Activated naive CD4-positive, alpha-beta T cell treated with anti-CD3 and anti-CD28 coated beads, Interleukin-2, amount 50 U/mL, for 16 hours (primary cell): ENCODE results near the gene DNAJA3.

Experiments used
- DNase-seq: peaks from one replicate; pipeline ENCODE4 v3.0.0-alpha.2; 2020

Gene DNAJA3

DNA sequence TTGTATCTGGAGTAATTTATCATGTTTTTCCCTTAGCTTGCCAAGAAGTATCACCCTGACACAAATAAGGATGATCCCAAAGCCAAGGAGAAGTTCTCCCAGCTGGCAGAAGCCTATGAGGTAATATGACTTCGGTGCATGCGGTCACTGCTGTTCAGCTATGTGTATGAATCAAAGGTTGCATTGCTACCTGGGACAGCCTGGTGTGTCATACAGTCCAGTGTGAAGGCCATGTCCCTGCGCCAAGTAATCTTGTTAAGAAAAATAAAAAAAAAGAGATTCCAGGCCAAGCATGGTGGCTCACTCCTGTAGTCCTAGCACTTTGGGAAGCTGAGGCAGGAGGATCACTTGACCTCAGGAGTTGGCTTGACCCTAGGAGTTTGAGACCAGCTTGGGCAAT, 11.7 kb downstream of the DNAJA3 start:
- no peak for DNase-seq

DNA sequence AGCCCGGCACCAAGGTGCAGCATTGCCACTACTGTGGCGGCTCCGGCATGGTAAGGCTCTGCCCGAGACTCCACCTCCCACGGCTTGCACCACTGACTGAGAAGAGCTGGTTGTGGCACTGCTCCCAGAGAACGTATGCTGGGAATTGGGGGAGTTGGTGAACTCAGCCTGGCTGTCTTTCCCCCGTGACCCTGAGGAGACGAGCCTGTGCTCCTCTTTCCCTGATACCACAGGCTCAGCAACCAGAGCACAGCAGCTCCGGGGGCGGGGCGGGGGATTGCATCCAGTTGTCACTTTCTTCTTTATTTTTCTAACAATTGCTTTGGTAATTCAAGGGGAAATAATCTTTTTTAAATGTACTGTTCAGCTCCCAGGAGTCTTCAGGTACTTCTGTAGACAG, 16.7 kb downstream of the DNAJA3 start:
- no peak for DNase-seq

DNA sequence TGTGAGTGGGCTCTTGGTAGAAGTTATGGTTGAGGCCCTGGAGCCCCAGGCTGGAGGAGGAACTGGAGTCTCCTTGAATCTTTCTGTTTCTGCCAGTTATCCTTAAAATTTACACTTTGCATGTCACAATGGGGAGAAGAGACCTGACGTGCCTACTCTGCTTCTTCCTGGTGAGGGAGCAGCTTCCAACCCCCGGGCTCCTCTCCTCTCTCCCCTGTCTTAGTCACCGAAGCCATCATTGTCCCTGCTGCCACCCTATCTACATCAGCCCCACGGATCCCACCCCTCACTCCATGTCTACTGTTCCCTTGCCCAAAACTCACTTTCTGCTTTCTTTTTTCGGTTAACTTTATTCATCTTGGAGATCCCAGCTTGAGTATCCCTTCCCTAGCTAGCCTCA, 17.6 kb downstream of the DNAJA3 start:
- no peak for DNase-seq

DNA sequence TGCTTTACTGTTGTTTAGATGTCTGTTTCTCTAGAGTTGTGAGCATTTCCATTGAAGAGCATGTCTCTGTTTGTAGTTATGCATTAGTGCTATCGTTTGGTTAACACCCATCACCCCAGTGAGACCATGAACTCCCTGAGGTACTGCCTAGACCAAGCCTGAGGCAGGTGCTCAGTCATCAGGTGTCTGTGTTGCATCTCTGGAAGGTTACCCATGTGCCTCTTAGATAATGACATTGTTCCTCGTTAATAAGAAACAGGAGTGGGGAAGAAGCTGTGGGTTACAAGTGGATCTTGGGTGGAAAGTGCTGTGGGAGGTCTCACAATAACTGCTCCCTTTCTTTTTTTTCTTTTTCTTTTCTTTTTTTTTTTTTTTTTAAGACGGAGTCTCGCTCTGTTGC, 18.3 kb downstream of the DNAJA3 start:
- no peak for DNase-seq

DNA sequence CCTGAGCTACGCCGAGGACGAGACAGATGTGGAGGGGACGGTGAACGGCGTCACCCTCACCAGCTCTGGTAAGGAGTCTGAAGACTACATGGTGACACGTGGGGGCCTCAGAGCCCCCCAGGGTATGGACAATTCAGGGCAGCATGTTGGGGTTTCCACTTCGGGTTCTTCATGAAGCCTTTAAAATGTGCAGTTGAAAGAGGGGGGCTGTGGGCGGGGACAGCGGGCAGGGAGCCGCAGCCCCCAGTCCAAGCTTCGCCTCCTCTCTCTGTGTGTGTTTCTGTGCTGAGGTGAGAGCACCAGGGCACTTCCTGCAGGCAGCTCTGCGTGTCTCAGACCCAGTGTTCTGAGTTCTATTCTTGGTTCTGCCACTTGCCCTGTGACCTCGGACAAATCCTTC, 24.8 kb downstream of the DNAJA3 start:
- no peak for DNase-seq

DNA sequence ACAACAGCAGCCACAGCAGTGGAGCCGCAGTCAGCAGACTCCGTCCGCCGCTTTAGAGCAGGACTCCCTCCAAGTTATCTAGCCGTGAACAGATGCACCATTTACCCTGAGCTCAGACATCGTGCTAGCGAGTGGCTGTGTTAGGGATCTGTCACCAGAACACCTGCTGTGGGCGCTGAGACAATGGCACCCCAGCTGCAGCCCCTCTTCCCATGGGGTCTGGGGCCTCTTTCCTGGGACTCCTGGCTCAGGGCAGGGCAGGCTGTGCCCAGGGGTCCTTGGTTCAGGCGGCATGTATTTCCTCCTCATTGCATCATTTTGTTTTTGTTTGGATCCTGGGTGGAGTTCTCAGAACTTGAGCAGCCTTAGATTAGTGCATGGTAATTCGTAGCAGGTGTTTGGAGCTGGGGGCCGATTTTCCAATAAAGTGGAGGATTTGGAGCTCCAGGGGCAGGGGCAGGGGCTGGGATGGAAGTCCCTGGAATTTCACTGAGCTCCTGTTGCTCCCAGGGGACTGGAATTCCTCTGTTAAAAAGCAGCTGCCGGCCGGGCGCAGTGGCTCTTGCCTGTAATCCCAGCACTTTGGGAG, 25.4 kb downstream of the DNAJA3 start:
- no peak for DNase-seq

DNA sequence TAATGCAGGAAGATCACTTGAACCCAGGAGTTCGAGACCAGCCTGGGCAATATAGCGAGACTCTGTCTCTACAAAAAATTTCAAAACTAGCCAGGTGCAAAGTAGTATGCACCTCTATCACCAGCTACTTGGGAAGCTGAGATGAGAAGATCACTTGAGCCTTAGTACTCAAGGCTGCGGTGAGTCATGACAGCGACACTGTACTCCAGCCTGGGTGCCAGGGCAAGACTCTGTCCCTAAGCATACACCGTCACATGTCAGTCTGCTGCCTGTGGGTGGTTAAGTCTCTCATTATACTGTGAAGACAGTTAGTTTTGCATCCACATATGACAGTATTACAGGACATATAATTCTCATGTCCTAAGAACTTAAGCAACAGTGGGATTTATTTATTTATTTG, 27.0 kb downstream of the DNAJA3 start:
- DNase-seq: no peak

DNA sequence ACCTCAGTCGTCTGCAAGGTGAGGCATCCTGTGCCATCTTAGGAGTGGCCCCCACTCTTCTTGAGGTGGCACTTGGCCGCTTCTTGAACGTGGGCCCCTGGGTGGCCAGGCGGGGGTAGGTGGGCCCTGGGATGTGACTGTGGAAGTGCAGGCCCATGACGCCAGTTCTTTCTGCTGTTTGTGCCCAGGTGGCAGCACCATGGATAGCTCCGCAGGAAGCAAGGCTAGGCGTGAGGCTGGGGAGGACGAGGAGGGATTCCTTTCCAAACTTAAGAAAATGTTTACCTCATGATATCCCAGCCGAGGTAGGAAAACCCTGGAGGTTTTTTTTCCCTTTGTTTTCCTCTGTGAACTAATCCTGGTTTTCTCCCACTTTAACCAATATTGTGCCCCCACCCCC, 29.0 kb downstream of the DNAJA3 start:
- no peak for DNase-seq

DNA sequence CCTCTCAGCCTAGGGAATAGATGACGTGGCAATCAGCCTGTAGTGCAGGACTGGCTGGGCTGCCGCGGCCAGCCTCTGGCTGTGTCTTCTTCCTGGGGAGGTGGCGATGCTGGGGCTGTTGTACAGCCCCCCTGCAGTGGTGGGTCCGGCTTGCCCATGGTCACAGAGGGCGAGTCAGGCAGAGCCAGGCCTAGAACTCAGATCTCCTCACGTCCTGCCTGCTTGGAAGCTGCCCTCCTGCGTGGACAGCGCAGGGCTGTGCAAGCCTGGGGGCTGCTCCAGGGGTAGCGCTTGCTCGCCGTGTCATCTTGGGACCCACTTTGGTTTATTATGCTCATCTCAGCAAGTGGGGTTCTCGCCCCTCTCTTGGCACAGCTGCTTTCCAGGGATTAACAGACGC, 29.4 kb downstream of the DNAJA3 start:
- no peak for DNase-seq

DNA sequence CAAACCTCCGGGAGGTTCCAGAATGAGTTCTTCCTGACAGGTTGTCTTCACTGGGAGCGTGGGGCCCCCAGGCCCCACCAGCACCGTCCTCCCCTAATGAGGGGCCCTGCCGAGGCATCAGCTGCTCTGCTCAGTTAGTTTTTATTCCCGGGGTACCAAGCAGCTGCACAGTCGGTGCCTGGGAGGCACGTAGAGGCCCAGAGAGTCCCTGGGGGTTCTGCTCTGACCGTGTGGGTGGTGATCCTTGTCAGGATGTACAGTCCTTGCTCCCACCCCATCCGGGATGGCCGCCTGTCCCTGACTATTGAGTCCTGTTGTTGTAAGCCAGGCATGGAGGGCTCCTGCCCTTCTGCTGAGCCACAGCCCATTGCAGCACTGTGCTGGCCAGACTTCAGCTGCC, 30.3 kb downstream of the DNAJA3 start:
- no peak for DNase-seq

DNA sequence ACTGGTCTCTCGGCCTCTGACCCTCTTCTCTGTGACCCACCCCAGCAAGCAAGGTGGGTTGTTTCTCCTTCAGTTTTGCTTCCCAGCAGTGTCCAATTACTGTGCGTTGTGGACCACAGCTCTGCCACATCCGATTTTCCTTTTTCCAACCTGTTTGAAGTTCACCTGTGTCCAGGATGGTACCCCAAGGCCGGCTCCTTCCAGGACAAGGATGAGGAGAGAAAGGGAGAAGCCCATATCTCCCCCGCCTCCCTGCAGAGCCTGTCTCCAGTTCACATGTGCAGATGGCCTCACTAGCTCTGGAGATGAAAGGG, 35.2 kb downstream of the DNAJA3 start:
- no peak for DNase-seq

DNA sequence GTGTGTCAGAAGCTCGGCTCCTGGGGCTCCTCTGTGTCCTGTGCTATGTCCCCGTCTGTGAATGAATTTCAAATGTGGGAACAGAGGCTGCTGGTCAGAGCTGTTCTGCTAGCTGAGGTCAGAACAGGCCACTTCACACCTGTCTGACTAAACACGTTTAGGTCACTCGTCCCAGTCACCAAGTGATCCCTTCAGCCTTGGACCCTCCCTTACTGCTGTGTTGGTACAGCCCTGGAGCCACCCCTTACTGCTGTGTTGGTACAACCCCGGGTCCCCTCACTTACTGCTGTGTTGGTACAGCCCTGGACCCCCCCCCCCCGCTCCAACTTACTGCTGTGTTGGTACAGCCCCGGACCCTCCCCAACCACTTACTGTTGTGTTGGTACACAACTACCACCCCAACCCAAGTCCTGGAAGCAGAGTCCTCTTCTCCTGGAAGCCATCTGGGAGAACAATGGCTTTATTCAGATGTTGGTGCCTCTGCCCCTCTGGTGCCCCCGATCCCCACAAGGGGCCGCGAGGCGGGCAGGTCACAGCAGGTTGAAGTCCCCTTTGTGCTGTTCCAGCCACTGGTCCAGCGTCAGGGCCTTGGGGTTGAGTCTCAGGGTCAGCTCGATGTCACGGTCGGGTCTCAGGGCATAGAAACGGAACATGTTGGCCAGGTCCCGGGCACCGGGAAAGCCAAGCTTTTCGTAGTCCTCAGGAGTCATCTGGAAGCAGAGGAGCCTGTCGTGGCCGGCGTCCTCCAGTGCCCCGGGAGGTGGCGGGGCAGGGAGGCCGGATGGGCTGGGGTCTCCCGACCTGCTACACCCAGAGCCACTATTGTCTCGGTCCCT, 35.8 kb downstream of the DNAJA3 start:
- DNase-seq: no peak

DNA sequence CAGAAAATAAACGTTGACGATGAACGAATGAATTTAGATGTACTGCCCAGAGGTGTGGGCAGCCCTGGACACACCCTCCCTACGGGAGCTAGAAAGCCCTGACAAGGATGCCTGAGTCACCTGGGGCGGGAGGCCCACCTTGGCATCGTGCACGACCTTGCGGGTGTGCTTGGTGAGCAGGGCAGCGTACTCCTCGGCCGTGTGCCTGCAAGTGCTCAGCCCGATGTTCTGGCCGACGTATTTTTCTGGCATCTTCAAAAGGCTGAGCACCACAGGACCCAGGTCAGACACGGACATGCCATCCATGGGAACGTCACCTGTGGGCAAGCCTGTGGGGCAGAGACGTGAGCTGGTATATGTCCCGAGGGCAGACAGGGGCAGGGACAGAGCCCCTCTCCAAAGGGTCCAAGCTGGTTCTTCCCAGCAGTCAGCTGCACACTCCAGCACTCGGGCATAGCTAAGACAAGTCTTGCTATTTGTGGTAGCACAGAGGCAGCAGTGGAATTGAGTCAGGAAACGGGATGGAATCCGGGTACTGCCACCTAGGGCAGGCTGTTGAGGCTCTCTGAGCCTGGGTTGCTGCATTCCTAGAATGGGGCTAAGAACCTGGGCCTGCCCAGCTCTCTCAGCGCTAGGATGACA, 38.0 kb downstream of the DNAJA3 start:
- DNase-seq: no peak

DNA sequence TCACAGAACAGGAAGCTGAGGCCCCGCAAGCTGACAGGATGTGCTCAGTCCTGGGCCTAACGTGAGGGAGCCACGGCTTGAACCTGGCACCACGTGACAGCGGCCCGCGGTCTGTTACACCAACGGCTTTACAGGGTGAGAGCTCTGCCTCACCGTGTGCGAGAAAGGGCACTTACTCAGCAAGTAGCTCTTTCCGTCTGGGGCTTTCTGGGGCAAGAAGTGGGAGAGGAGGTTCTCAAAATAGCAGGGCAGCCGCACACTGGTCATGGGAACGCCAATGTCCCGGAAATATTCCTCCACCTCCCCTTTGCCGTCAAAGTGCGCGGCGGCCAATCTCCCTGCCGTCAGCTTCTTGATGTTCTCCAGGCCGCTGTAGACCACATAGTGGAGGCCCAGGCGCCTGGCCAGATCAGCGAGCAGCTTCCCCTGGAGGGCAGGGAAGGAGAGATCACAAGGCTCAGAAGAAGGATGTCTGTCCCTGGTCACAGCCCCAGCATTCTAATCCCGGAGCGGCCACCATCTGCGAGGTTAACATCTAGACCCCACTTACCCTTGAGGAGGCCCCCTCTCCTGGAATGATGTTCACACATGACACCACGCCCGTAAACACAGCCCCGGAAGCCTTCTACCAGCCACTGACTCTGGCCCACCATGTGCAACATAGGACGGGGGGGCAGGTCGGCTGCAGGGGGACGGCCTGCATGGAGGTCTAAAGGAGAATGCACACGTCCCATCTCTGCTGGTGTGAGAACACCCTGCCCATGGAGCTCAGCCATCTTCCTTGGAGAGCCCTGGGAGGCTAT, 40.5 kb downstream of the DNAJA3 start:
- DNase-seq: peak; percentile 26

DNA sequence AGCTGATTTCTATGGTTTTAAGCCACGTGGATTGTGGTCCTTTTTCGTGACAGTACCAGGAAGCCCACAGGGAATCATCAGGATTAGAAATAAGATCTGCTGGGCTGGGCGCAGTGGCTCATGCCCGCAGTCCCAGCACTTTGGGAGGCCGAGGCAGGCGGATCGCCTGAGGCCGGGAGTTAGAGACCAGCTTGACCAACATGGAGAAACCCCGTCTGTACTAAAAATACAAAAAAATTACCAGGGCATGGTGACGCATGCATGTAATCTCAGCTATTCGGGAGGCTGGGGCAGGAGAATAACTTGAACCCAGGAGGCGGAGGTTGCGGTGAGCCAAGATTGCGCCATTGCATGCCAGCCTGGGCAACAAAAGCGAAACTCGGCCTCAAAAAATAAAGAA, 42.2 kb downstream of the DNAJA3 start:
- no peak for DNase-seq

DNA sequence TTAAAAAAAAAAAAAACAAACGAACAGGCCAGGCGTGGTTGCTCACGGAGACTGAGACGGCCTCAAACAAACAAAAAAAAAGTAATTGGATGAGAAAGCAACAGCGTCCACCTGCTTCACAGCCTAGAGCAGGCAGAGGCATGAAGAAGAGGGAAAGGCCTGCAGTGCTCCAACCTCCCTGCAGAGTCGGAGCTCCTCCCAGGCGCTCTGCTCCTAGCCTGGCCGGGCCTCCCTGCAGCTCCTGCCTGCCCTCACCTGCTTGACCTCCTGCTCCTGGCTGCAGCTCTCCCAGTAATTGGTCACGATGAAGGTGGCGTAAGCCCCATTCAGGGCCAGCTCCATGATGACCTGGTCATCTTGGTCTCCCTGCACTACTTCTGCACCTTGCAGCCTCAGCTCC, 43.3 kb downstream of the DNAJA3 start:
- DNase-seq: no peak

DNA sequence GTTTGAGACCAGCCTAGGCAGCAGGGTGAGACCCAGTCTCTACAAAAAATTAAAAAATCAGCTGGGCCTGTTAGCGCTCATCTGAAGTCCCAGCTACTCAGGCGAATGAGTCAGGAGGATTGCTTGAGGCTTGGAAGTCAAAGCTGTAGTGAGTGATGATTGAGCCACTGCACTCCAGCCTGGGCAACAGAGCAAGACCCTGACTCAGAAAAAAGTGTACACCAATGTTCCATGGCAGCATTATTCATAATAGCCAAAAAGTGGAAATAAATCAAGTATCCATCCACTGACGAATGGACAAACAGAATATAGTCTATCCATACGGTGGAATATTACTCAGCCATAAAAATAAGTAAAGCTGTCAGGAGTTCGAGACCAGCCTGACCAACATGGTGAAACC, 46.2 kb downstream of the DNAJA3 start:
- no peak for DNase-seq

DNA sequence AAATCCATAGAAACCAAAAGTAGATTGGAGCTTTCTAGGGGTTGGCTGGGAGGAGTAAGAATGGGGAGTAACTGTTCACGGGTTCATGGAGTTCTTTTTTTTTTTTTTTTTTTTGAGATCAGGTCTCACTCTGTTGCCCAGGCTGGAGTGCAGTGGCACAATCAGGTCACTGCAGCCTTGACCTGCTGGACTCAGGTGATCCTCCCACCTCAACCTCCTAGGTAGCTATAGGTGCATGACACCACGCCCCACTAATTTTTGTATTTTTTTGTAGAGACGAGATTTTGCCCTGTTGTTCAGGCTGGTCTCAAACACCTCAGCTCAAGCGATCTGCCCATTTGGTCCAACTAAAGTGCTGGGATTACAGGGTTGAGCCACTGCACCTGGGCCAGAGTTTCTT, 47.2 kb downstream of the DNAJA3 start:
- DNase-seq: no peak

DNA sequence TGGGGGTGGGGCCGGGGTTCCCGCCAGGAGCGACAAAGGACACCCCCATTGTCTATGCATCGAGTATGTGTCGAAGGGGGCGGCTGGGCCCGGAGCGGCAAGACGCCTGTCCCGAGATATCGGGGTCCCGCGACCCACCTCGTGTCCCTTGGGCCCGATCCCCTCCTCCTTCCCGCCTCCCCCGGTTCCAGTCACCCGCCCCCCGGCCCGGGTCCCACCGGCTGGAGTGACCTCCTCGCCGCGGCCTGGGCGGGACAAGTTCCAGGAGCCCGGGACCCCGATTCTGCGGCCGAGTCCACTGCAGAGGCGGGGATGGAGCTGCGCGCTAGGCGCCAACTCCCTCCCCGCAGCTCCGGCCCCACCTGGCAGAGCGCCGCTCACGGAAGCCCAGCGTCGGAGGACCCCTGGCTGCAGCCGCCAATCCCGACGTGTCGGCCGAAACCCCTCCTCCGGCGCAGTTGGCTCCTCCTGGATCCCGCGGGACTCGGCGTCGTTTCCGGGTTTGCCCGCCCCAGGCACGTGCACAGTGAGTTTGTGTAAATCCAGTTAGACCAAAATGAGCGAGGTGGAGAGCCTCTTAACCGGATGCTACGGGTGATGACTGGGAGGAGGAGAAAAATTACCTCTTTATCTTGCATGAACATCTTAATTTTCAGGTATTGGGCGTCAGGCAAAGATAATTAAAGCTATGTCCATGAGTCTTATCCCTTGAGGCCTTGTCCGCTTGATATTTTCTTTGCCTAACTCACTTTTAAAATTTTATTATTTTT, 48.7 kb downstream of the DNAJA3 start, which contains the start of gene NMRAL1:
NMRAL1 (minus strand) TSS at position 434 of the 770 bp plus-strand sequence. CDS start 493 bp downstream, outside the sequence.
- DNase-seq: peak; percentile 80

DNA sequence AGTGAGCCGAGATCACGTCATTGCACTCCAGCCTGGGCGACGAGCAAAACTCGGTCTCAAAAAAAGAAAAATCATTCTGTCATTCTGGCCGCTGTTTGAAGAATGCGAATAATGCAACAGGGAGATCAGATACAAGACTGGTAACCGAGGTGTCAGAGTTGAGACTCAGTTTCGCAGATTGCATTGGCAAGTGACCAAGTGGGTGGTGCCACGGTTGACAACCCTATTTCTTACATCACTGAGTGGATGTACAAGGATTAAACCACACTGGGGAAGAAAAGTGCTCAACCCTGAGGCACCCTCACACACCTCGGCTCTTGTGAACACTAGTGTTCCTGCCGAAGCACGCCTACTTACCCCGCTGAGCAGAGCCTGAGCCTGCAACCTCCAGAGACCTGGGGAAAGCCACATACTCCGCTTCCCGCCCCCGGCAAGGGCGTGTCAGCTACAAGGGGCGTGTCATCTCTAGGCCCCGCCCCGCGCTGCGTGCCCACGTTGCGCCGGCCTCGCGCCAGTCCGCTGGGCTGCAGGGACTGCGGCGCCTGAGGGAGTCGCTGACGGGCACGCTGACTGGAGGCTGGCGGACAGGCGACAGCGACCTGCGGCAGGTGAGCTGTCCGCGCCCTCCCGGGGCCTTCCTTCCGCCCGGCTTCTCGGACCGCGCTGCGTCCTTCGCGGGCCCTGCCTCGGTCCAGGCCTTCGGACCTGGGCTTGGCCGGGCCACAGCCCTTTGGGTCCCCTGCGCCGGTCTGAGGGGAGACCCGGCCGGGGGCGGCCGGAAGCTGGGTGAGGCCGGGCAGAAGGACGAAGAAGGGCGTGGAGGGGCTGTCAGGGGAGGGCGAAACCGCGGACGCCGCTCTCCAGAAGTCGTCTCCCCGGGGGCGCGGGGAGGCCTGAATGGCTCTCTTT, 50.5 kb downstream of the DNAJA3 start, which contains the start of gene HMOX2:
HMOX2 (plus strand) TSS at position 519 of the 909 bp plus-strand sequence. CDS start 29,127 bp downstream, outside the sequence.
- DNase-seq: peak; percentile 92

DNA sequence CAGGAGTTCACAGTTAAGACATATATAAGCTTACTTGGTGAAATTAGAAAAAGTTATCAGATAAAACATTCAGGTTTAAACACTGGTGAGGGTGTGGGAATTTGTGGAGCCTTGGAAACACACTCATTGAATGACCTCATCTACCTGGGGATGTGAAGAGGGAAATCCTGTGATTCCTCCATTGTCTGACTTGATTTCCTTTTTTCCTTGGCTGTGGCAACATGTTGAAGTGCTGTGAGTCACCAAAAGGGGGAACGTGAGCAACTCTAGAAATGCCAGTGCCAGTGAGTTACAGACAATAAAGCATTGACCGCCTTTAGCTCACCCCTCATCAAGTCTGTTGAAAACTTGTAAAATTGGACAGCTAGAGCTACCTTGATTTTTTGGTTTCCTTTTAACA, 52.3 kb downstream of the DNAJA3 start:
- DNase-seq: no peak
